ENCODE data around the gene FAM222A. TPM values are rescaled to one million over a fixed set of nuclear protein-coding genes. Genes with fewer than 3 reads are reported as not detected.

FAM222A gene
- total RNA-seq, 1 donor from 2014 or later: 2.4 TPM

GRCh38 chr12:109730306-109731145 lies 16.9 kb downstream of the FAM222A start:
- Histone ChIP-seq H3K4me1 (no peaks in the 10 kb centered on the region), H3K4me3 (no peak overlapping the region), H3K36me3 (no peaks in the 10 kb centered on the region), H3K9me3 (no peaks in the 10 kb centered on the region), H3K27me3 (ENCODE audit: low read depth) (peaks cover 8% of the 10 kb centered on the region), H3K27ac (no peak overlapping the region)
- DNase-seq (peak; percentile 30), ATAC-seq (no peak)
- no peak for TF ChIP-seq CTCF (IDR thresholded peaks at IDR 0.05)
- intact Hi-C loops (cut with DNase I): no loop called here

GRCh38 chr12:109731231-109731731 lies 17.7 kb downstream of the FAM222A start:
- H3K9me3 ChIP-seq: no peaks in the 10 kb centered on the region
- H3K27ac ChIP-seq: no peak overlapping the region
- no peak for TF ChIP-seq CTCF (IDR thresholded peaks at IDR 0.05)
- DNase-seq (peak; percentile 20), ATAC-seq (no peak)
- intact Hi-C loops (cut with DNase I): no loop called here
- H3K4me3 ChIP-seq: no peak overlapping the region
- H3K27me3 ChIP-seq (ENCODE audit: low read depth): peaks cover 9% of the 10 kb centered on the region
- no peaks in the 10 kb centered on the region for H3K4me1 ChIP-seq
- H3K36me3 ChIP-seq: no peaks in the 10 kb centered on the region

- H3K27ac ChIP-seq: no peak overlapping the region
- no peaks in the 10 kb centered on the region for H3K9me3 ChIP-seq
- H3K27me3 ChIP-seq (ENCODE audit: low read depth): peaks cover 13% of the 10 kb centered on the region
- no peaks in the 10 kb centered on the region for H3K36me3 ChIP-seq
- H3K4me3 ChIP-seq: no peak overlapping the region
- no peak for TF ChIP-seq CTCF (IDR thresholded peaks at IDR 0.05)
- DNase-seq (peak; percentile 6), ATAC-seq (no peak)
- H3K4me1 ChIP-seq: no peaks in the 10 kb centered on the region
- intact Hi-C loops (cut with DNase I): no loop called here
Measured at GRCh38 chr12:109731806-109732205, 18.2 kb downstream of the FAM222A start.

GRCh38 chr12:109732321-109733305 lies 19.0 kb downstream of the FAM222A start:
- ATAC-seq (no peak), DNase-seq (peak; percentile 28)
- Histone ChIP-seq H3K27ac (no peak overlapping the region), H3K9me3 (no peaks in the 10 kb centered on the region), H3K4me3 (no peak overlapping the region), H3K36me3 (no peaks in the 10 kb centered on the region), H3K4me1 (no peaks in the 10 kb centered on the region), H3K27me3 (ENCODE audit: low read depth) (peaks cover 16% of the 10 kb centered on the region)
- TF ChIP-seq CTCF (IDR thresholded peaks at IDR 0.05): no peak
- intact Hi-C loops (cut with DNase I): no loop called here

GRCh38 chr12:109734219-109735000 lies 20.8 kb downstream of the FAM222A start:
- DNase-seq: peak; percentile 35
- Histone ChIP-seq H3K4me3 (no peak overlapping the region), H3K9me3 (no peaks in the 10 kb centered on the region), H3K27ac (no peak overlapping the region), H3K27me3 (ENCODE audit: low read depth) (peaks cover 16% of the 10 kb centered on the region), H3K36me3 (no peaks in the 10 kb centered on the region), H3K4me1 (peaks cover under 1% of the 10 kb centered on the region)
- intact Hi-C loops (cut with DNase I): no loop called here
- no peak for TF ChIP-seq CTCF (IDR thresholded peaks at IDR 0.05)
- no peak for ATAC-seq
